Hepatocyte (in vitro differentiated cells): ENCODE measurements around the gene FCRL1. TPM values are rescaled to one million over a fixed set of nuclear protein-coding genes. Genes with fewer than 3 reads are reported as not detected.

Experiments
- DNase-seq: peaks from one replicate; pipeline ENCODE4 v3.0.0-alpha.2; 2016; ENCODE audit warnings: low spot score
- H2AFZ ChIP-seq: fragments of 200-600 bp; sonication (generic); 2 replicates; pipeline ENCODE4 v1.6.0; 2016; ENCODE audit warnings: antibody characterized with exemption, mild to moderate bottlenecking
- H3K27ac ChIP-seq: fragments of 200-600 bp; sonication (generic); 2 replicates; pipeline ENCODE4 v1.5.1; 2016; ENCODE audit warnings: mild to moderate bottlenecking
- H3K27me3 ChIP-seq: fragments of 200-600 bp; sonication (generic); 2 replicates; pipeline ENCODE4 v1.6.1; 2016
- H3K36me3 ChIP-seq: fragments of 200-600 bp; sonication (generic); replicated peaks from 2 replicates; pipeline ENCODE4 v1.5.1; 2016; ENCODE audit warnings: low read depth; ENCODE audit not compliant: insufficient read depth
- H3K4me1 ChIP-seq: fragments of 200-600 bp; sonication (generic); 2 replicates; pipeline ENCODE4 v1.5.1; 2016; ENCODE audit warnings: mild to moderate bottlenecking, moderate library complexity; ENCODE audit not compliant: insufficient read depth
- H3K4me2 ChIP-seq: fragments of 200-600 bp; sonication (generic); 2 replicates; pipeline ENCODE4 v1.6.0; 2016
- H3K4me3 ChIP-seq: fragments of 200-600 bp; sonication (generic); 2 replicates; pipeline ENCODE4 v1.5.1; 2016; ENCODE audit warnings: mild to moderate bottlenecking
- H3K79me2 ChIP-seq: fragments of 200-600 bp; sonication (generic); 2 replicates; pipeline ENCODE4 v1.6.0; 2017; ENCODE audit warnings: mild to moderate bottlenecking
- H3K9me2 ChIP-seq: fragments of 200-600 bp; sonication (generic); replicated peaks from 2 replicates; pipeline ENCODE4 v1.6.0; 2017; ENCODE audit warnings: mild to moderate bottlenecking; ENCODE audit not compliant: insufficient read depth
- H3K9me3 ChIP-seq: fragments of 200-600 bp; sonication (generic); 2 replicates; pipeline ENCODE4 v1.5.1; 2016; ENCODE audit warnings: low read depth, mild to moderate bottlenecking
- H4K20me1 ChIP-seq: fragments of 200-600 bp; sonication (generic); 2 replicates; pipeline ENCODE4 v1.6.0; 2016; ENCODE audit warnings: mild to moderate bottlenecking; ENCODE audit not compliant: insufficient read depth, poor library complexity, severe bottlenecking
- EZH2 ChIP-seq: fragments of 200-600 bp; sonication (generic); IDR thresholded peaks from 2 replicates; pipeline ENCODE4 v1.6.1; 2016; ENCODE audit warnings: antibody characterized with exemption, mild to moderate bottlenecking, borderline replicate concordance
- EZH2phosphoT487 ChIP-seq: fragments of 200-600 bp; sonication (generic); IDR thresholded peaks from one replicate; pipeline ENCODE4 v1.6.1; 2018; ENCODE audit warnings: antibody characterized with exemption, mild to moderate bottlenecking, low read depth, moderate library complexity; ENCODE audit not compliant: unreplicated experiment, severe bottlenecking
- WGBS: methylation state at CpG from one replicate; pipeline ENCODE4 v1.1.6; 2016; ENCODE audit warnings: low lambda C conversion rate; ENCODE audit errors: missing lambda C conversion rate; 5-methylcytosine and 5-hydroxymethylcytosine counted together
- polyA plus RNA-seq: library from polyadenylated mRNA; unstranded; fragments of >200 nt; fragmentation: Nextera tagmentation; extraction: Ambion mirVana; gene quantifications from 2 replicates; pipeline ENCODE4 v1.2.1, GENCODE V29; 2016
- total RNA-seq: library from RNA; depleted of rRNA; stranded (reverse); fragments of >200 nt; gene quantifications from 2 replicates; pipeline ENCODE4 v1.2.3, GENCODE V29; 2014
- TF ChIP-seq, protein P1 (sequence below): fragments of 200-600 bp; sonication (generic); IDR thresholded peaks from 2 replicates; pipeline ENCODE4 v1.5.1; 2016; ENCODE audit warnings: antibody characterized with exemption, mild to moderate bottlenecking; ENCODE audit not compliant: poor library complexity

Gene FCRL1
- total and polyA plus RNA-seq, 2 experiments from 2014 or later, result not detected

DNA sequence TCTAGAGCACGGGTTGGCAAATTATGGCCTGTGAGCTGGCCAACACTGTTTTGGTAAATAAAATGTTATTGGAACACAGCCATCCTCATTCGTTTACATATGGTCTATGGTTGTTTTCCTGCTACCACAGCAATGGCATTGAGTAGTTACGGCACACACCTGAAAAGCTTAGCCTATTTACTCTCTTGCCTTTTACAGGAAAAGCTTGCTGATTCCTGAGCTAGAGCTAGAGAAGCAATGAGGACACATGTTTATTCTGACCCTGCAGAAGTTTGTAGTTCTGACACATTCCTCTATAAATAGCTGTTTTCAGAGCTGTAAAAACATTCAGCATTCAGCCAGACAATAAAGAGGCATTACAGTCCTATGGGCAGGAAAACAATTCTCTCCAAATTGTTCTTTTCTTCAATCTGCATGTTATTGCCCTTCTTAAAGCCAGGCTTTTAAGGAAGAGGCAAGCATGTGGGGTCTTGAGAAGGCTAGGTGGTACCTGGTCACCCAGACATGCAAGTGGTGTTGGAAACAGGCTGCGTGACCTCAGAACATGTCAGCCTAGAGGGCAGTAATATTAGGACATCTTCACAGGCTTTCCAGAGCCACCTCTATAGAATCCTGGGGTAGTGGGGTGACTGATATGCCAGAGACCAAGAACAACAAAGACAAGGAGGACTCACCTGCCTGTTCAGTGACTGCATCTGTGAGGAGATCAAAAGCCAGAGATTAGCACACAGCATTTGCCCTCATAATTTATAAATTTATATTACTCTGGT, 44.6 kb downstream of the FCRL1 start:
- no peak overlapping the region for H3K4me3 ChIP-seq

DNA sequence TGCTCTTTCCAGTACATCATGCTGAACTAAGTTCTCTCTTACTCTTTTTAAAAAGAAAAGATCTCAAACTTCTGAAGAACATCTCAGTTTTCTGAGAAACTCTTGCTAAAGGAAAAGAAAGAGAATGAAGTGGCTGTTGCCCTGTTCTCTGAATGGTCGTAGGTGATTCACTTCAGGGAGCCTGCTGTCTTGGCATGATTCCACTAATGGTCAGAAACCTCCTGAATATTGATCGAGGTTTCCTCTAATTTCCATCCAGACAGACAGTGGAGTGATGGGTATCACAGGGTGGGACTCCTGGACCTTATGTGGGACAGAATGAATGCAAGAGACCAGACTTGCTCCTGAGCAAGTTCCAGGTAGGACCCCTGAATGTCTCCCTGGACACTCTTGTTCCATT, 45.5 kb downstream of the FCRL1 start:
- Histone ChIP-seq H4K20me1 (no peaks in the 10 kb centered on the region), H3K27me3 (no peaks in the 10 kb centered on the region), H3K9me2 (no peaks in the 10 kb centered on the region), H3K9me3 (no peaks in the 10 kb centered on the region), H2AFZ (no peak overlapping the region), H3K36me3 (no peaks in the 10 kb centered on the region), H3K4me2 (no peak overlapping the region), H3K4me3 (no peak overlapping the region), H3K27ac (peak overlapping the region; percentile 15), H3K79me2 (no peaks in the 10 kb centered on the region), H3K4me1 (no peaks in the 10 kb centered on the region)
- WGBS, result 86% methylated on average over 2 of the region's 2 CpGs
- TF ChIP-seq, protein P1, sequence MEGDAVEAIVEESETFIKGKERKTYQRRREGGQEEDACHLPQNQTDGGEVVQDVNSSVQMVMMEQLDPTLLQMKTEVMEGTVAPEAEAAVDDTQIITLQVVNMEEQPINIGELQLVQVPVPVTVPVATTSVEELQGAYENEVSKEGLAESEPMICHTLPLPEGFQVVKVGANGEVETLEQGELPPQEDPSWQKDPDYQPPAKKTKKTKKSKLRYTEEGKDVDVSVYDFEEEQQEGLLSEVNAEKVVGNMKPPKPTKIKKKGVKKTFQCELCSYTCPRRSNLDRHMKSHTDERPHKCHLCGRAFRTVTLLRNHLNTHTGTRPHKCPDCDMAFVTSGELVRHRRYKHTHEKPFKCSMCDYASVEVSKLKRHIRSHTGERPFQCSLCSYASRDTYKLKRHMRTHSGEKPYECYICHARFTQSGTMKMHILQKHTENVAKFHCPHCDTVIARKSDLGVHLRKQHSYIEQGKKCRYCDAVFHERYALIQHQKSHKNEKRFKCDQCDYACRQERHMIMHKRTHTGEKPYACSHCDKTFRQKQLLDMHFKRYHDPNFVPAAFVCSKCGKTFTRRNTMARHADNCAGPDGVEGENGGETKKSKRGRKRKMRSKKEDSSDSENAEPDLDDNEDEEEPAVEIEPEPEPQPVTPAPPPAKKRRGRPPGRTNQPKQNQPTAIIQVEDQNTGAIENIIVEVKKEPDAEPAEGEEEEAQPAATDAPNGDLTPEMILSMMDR, result no peak
- TF ChIP-seq EZH2 (no peak), EZH2phosphoT487 (no peak)
- no peak for DNase-seq

More for the DNA sequence above, 44.6 kb downstream of the FCRL1 start:
- DNase-seq, result no peak
- H3K9me3 ChIP-seq, result no peaks in the 10 kb centered on the region
- H2AFZ ChIP-seq, result no peak overlapping the region
- H3K79me2 ChIP-seq, result no peaks in the 10 kb centered on the region
- H3K4me1 ChIP-seq, result no peaks in the 10 kb centered on the region
- WGBS, result 83% methylated on average over 4 of the region's 4 CpGs
- TF ChIP-seq EZH2phosphoT487 (no peak), EZH2 (no peak)
- TF ChIP-seq, protein P1, result no peak
- H4K20me1 ChIP-seq, result no peaks in the 10 kb centered on the region
- no peaks in the 10 kb centered on the region for H3K36me3 ChIP-seq
- H3K4me2 ChIP-seq, result no peak overlapping the region
- H3K27me3 ChIP-seq, result no peaks in the 10 kb centered on the region
- H3K9me2 ChIP-seq, result no peaks in the 10 kb centered on the region
- H3K27ac ChIP-seq, result no peak overlapping the region

DNA sequence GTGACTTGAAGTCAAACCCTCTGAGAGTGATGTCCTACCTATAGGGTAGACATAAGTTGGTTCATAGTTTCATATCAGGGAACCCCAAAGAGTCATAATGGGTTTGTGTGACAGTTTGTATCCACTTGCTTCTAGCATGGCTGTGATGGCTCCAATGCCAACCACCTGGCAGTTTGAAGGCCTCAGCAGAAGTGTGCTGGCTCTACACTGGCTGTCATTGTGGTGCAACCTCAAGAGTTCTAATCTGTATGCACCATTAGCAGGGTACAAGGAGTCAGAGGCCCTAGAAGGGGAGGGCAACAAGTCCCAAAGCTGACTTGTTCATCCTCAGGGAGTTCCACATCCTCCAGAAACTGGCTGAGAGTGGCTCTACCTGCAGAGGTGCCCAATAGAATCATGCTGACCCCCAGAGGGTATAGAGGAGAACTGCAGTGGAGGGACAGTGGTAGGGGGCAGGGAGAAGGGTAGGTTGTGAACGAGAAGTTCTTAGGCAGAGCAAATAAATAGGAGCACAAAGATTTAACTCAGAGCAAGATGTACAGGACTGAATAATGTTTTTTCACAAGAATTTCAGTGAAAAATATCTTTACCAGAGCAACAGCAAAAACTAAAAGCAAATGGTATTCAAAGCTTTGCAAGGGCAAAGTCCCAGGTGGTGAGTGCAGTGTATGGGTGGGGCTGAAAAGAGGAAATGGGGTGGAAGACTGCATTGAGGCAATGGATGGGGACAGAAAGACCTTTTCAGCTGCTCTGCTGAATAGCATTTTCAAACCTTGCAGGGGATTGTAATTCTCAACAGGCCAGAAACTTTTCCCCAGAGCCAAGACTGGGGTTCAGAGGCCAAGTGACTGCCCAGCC, 46.2 kb downstream of the FCRL1 start:
- Histone ChIP-seq H3K36me3 (no peaks in the 10 kb centered on the region), H3K27me3 (no peaks in the 10 kb centered on the region), H2AFZ (no peak overlapping the region), H3K9me2 (no peaks in the 10 kb centered on the region), H3K27ac (peak overlapping the region; percentile 15), H4K20me1 (no peaks in the 10 kb centered on the region), H3K4me2 (no peak overlapping the region), H3K4me3 (no peak overlapping the region), H3K9me3 (no peaks in the 10 kb centered on the region), H3K4me1 (no peaks in the 10 kb centered on the region), H3K79me2 (no peaks in the 10 kb centered on the region)
- DNase-seq, result peak; percentile 45
- TF ChIP-seq, protein P1, result peak; percentile 33
- TF ChIP-seq EZH2phosphoT487, result no peak
- TF ChIP-seq EZH2, result no peak
- 14% methylated on average over 1 of the region's 1 CpG for WGBS
